ENCODE results near the gene DNM1.
"Not testable (repeated sequence)": the region's sequence is repeated elsewhere in the genome, so short reads cannot be mapped to it uniquely, and the experiment has no call there.

The DNM1 gene

GRCh38 chr9:128275198-128276007 is 72.2 kb downstream of the DNM1 start, which contains the start of gene GOLGA2:
Gene GOLGA2, minus strand, starts transcription at chr9:128276007. Its CDS starts 31 bp downstream, at chr9:128275976.
- no peak for DNase-seq (ENCODE audit: low read depth, low spot score)

GRCh38 chr9:128276008-128276573 is 72.9 kb downstream of the DNM1 start, which contains the start of gene SWI5:
Gene SWI5, plus strand, starts transcription at chr9:128276276.
- DNase-seq (ENCODE audit: low read depth, low spot score) = peak; percentile 98

GRCh38 chr9:128276574-128277270 is 73.5 kb downstream of the DNM1 start:
- DNase-seq (ENCODE audit: low read depth, low spot score) = no peak

- not testable (repeated sequence) for DNase-seq (ENCODE audit: low read depth, low spot score)
Measured at GRCh38 chr9:128279088-128280073, 76.2 kb downstream of the DNM1 start.

GRCh38 chr9:128280084-128280622 is 77.0 kb downstream of the DNM1 start:
- no peak for DNase-seq (ENCODE audit: low read depth, low spot score)

- no peak for DNase-seq (ENCODE audit: low read depth, low spot score)
Measured at GRCh38 chr9:128282500-128282899, 79.3 kb downstream of the DNM1 start.

GRCh38 chr9:128285033-128285784 is 82.0 kb downstream of the DNM1 start:
- no peak for DNase-seq (ENCODE audit: low read depth, low spot score)

GRCh38 chr9:128286440-128286839 is 83.3 kb downstream of the DNM1 start:
- DNase-seq (ENCODE audit: low read depth, low spot score) = no peak

GRCh38 chr9:128288273-128289004 is 85.3 kb downstream of the DNM1 start:
- no peak for DNase-seq (ENCODE audit: low read depth, low spot score)

GRCh38 chr9:128292009-128292408 is 88.8 kb downstream of the DNM1 start:
- no peak for DNase-seq (ENCODE audit: low read depth, low spot score)

- DNase-seq (ENCODE audit: low read depth, low spot score) = no peak
Measured at GRCh38 chr9:128293091-128293490, 89.9 kb downstream of the DNM1 start.

- DNase-seq (ENCODE audit: low read depth, low spot score) = no peak
Measured at GRCh38 chr9:128294142-128294541, 91.0 kb downstream of the DNM1 start.

GRCh38 chr9:128296340-128297220 is 93.4 kb downstream of the DNM1 start:
- DNase-seq (ENCODE audit: low read depth, low spot score) = no peak

- DNase-seq (ENCODE audit: low read depth, low spot score) = no peak
Measured at GRCh38 chr9:128297221-128297773, 94.1 kb downstream of the DNM1 start.

GRCh38 chr9:128298535-128299482 is 95.6 kb downstream of the DNM1 start:
- DNase-seq (ENCODE audit: low read depth, low spot score) = no peak

- no peak for DNase-seq (ENCODE audit: low read depth, low spot score)
Measured at GRCh38 chr9:128304136-128304970, 101.2 kb downstream of the DNM1 start.

All from brain pericyte (primary cell).